ENCODE measurements around the gene ACTR1B. TPM values are rescaled to one million over a fixed set of nuclear protein-coding genes. Genes with fewer than 3 reads are reported as not detected.
A peak's percentile ranks its signal among the peaks of the same experiment; 100 is the strongest.

The ACTR1B gene
- total RNA-seq, 1 experiment from 2014 or later: 33.8 TPM

DNA sequence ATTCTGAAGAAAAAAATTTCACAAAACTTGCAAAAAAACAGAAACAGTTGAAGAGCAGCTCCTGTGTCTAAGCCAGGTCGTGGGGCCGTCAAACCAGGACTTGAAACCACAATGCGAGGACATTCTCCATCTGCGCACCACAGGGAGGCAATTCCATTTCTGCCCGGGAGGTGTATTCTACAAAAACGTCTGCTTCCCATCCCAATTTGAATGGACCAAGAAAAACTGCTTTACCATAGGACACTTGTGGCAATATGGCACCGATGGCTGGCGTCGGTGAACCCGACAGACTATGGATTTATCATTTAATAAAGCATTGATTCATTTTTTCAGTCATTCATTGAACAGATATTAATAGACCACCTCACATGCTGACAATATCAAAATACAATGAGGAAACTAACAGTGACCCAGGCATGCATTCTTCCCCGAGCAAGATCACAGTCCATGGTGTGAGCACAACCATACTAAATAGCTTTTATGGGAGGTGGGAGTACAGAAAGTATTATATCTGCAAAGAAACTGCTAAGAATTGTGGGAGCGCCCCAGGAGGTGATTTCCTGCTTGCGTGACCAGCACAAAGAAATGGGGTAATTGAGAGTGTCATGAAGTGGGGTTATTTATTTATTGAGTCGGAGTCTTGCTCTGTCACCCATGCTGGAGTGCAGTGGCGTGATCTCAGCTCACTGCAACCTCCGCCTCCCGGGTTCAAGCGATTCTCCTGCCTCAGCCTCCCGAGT is 39.1 kb upstream of the ACTR1B start:
- H2AK5ac ChIP-seq (ENCODE audit: insufficient read length, low read length): no peak overlapping the region
- no peak overlapping the region for H3K27ac ChIP-seq (ENCODE audit: insufficient read length, low read depth, low read length)
- H2AFZ ChIP-seq (ENCODE audit: low read length): no peak overlapping the region
- peaks cover 3 to 7% of the 10 kb centered on the region in 2 experiments for H3K4me1 Mint-ChIP-seq
- H3K56ac ChIP-seq (ENCODE audit: insufficient read length, low read depth, low read length): no peak overlapping the region
- H2BK5ac ChIP-seq (ENCODE audit: insufficient read length, low read length): no peak overlapping the region
- no peak overlapping the region for H3K27ac Mint-ChIP-seq
- no peak overlapping the region for H2BK15ac ChIP-seq (ENCODE audit: low read depth, low read length)
- TF ChIP-seq, protein P1, sequence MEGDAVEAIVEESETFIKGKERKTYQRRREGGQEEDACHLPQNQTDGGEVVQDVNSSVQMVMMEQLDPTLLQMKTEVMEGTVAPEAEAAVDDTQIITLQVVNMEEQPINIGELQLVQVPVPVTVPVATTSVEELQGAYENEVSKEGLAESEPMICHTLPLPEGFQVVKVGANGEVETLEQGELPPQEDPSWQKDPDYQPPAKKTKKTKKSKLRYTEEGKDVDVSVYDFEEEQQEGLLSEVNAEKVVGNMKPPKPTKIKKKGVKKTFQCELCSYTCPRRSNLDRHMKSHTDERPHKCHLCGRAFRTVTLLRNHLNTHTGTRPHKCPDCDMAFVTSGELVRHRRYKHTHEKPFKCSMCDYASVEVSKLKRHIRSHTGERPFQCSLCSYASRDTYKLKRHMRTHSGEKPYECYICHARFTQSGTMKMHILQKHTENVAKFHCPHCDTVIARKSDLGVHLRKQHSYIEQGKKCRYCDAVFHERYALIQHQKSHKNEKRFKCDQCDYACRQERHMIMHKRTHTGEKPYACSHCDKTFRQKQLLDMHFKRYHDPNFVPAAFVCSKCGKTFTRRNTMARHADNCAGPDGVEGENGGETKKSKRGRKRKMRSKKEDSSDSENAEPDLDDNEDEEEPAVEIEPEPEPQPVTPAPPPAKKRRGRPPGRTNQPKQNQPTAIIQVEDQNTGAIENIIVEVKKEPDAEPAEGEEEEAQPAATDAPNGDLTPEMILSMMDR (conservative IDR thresholded peaks at IDR 0.05): no peak
- H4K8ac ChIP-seq (replicated peaks; ENCODE audit: insufficient read length, low read depth, low read length): no peak overlapping the region
- H3T11ph ChIP-seq (ENCODE audit: low read length): no peak overlapping the region
- H3K9me3 ChIP-seq (ENCODE audit: control insufficient read depth, low read depth, low read length): no peaks in the 10 kb centered on the region
- DNase-seq: peak; percentile 10
- no peaks in the 10 kb centered on the region for H3K79me2 ChIP-seq (ENCODE audit: insufficient read depth, low read length)
- no peak overlapping the region for H3K4me3 Mint-ChIP-seq
- no peak overlapping the region for H4K5ac ChIP-seq (ENCODE audit: insufficient read length, low read depth, low read length)
- H3K27me3 Mint-ChIP-seq (ENCODE audit: low read depth): peaks cover 6% of the 10 kb centered on the region
- H4K91ac ChIP-seq (ENCODE audit: insufficient read length, low read depth, low read length): no peak overlapping the region
- no peaks in the 10 kb centered on the region for H3K27me3 ChIP-seq (ENCODE audit: insufficient read depth, low read length)
- no peak overlapping the region for H3K9ac ChIP-seq (ENCODE audit: extremely low read depth, insufficient read length, low read length)
- no peaks in the 10 kb centered on the region for H3K4me1 ChIP-seq (ENCODE audit: insufficient read depth, low read length)
- no peaks in the 10 kb centered on the region for H4K20me1 ChIP-seq (ENCODE audit: control insufficient read depth, insufficient read depth, insufficient read length)
- no peak overlapping the region for H2BK120ac ChIP-seq (ENCODE audit: low read depth, low read length, poor library complexity, severe bottlenecking)
- H3K36me3 Mint-ChIP-seq (ENCODE audit: insufficient read depth in 1 of 3, low read depth in 3 of 3): no peaks in the 10 kb centered on the region
- no CpG with 5 or more reads among the region's 19 CpGs for WGBS (ENCODE audit: extremely low coverage, insufficient read length, low lambda C conversion rate)
- H3K9me3 Mint-ChIP-seq: no peaks in the 10 kb centered on the region; a peak in 2 of 5 replicates
- no peak overlapping the region for H3K4ac ChIP-seq (ENCODE audit: low read depth, low read length)
- no peaks in the 10 kb centered on the region for H3K23me2 ChIP-seq (ENCODE audit: insufficient read length, low read depth, low read length, poor library complexity, severe bottlenecking)
- H2BK20ac ChIP-seq (ENCODE audit: low read depth, low read length, poor library complexity, severe bottlenecking): no peak overlapping the region
- no peak overlapping the region for H2BK12ac ChIP-seq (ENCODE audit: insufficient read length, low read depth, low read length)
- no peak overlapping the region for H3K4me2 ChIP-seq (ENCODE audit: insufficient read depth, insufficient read length, low read length)
- H3K23ac ChIP-seq (ENCODE audit: insufficient read length, low read depth, low read length): no peak overlapping the region
- H3K14ac ChIP-seq (ENCODE audit: insufficient read depth, low read length): no peak overlapping the region
- no peaks in the 10 kb centered on the region for H3K79me1 ChIP-seq (ENCODE audit: insufficient read depth, low read depth, low read length, poor library complexity, severe bottlenecking)
- no peak overlapping the region for H3K18ac ChIP-seq (ENCODE audit: insufficient read length, low read depth, low read length)
